Measurements from ENCODE around the gene UBE2Q1. TPM values are rescaled to one million over a fixed set of nuclear protein-coding genes. Genes with fewer than 3 reads are reported as not detected.

Gene UBE2Q1
- total and polyA plus RNA-seq, 10 of the 15 experiments (the other 5 are each of a cell fraction or from before 2014, with no cell fraction given) = 3.9 to 82.6 (median 24.1) TPM

DNA sequence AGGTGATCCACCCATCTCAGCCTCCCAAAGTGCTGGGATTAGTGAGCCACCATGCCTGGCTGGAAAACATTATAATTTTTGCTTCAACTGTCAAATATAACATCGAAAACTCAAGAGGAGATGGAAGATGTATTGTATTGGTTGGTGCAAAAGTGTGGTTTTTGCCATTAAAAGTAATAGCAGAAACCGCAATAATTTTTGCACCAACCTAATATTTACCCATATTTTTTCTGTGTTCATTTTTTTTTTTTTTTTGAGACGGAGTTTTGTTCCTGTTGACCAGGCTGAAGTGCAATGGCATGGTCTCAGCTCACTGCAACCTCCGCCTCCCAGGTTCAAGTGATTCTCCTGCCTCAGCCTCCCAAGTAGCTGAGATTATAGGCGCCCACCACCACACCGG is 29.2 kb downstream of the UBE2Q1 start (continued):
- TF ChIP-seq, protein P1, sequence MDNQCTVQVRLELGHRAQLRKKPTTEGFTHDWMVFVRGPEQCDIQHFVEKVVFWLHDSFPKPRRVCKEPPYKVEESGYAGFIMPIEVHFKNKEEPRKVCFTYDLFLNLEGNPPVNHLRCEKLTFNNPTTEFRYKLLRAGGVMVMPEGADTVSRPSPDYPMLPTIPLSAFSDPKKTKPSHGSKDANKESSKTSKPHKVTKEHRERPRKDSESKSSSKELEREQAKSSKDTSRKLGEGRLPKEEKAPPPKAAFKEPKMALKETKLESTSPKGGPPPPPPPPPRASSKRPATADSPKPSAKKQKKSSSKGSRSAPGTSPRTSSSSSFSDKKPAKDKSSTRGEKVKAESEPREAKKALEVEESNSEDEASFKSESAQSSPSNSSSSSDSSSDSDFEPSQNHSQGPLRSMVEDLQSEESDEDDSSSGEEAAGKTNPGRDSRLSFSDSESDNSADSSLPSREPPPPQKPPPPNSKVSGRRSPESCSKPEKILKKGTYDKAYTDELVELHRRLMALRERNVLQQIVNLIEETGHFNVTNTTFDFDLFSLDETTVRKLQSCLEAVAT (IDR thresholded peaks at IDR 0.05) = no peak
- TF ChIP-seq NFIC (IDR thresholded peaks at IDR 0.05; ENCODE audit: low read depth, low read length) (no peak), ZZZ3 (IDR thresholded peaks at IDR 0.05; ENCODE audit: control insufficient read depth, insufficient read length, low read depth) (no peak), ESRRA (IDR thresholded peaks at IDR 0.05; ENCODE audit: low read length) (no peak), CBX3 (IDR thresholded peaks at IDR 0.05; ENCODE audit: borderline replicate concordance, low read depth) (no peak), ATF7 (IDR thresholded peaks at IDR 0.05; ENCODE audit: low read depth) (no peak), JUNB (IDR thresholded peaks at IDR 0.05) (no peak), MEF2A (IDR thresholded peaks at IDR 0.05; ENCODE audit: insufficient read depth, low read depth, low read length) (no peak), BHLHE40 (IDR thresholded peaks at IDR 0.05; ENCODE audit: borderline replicate concordance in 1 of 2, low read depth in 2 of 2, low read length in 1 of 2) (no peak)
- TF ChIP-seq, protein P2, sequence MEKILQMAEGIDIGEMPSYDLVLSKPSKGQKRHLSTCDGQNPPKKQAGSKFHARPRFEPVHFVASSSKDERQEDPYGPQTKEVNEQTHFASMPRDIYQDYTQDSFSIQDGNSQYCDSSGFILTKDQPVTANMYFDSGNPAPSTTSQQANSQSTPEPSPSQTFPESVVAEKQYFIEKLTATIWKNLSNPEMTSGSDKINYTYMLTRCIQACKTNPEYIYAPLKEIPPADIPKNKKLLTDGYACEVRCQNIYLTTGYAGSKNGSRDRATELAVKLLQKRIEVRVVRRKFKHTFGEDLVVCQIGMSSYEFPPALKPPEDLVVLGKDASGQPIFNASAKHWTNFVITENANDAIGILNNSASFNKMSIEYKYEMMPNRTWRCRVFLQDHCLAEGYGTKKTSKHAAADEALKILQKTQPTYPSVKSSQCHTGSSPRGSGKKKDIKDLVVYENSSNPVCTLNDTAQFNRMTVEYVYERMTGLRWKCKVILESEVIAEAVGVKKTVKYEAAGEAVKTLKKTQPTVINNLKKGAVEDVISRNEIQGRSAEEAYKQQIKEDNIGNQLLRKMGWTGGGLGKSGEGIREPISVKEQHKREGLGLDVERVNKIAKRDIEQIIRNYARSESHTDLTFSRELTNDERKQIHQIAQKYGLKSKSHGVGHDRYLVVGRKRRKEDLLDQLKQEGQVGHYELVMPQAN (conservative IDR thresholded peaks at IDR 0.05) = no peak
- TF ChIP-seq, protein P3, sequence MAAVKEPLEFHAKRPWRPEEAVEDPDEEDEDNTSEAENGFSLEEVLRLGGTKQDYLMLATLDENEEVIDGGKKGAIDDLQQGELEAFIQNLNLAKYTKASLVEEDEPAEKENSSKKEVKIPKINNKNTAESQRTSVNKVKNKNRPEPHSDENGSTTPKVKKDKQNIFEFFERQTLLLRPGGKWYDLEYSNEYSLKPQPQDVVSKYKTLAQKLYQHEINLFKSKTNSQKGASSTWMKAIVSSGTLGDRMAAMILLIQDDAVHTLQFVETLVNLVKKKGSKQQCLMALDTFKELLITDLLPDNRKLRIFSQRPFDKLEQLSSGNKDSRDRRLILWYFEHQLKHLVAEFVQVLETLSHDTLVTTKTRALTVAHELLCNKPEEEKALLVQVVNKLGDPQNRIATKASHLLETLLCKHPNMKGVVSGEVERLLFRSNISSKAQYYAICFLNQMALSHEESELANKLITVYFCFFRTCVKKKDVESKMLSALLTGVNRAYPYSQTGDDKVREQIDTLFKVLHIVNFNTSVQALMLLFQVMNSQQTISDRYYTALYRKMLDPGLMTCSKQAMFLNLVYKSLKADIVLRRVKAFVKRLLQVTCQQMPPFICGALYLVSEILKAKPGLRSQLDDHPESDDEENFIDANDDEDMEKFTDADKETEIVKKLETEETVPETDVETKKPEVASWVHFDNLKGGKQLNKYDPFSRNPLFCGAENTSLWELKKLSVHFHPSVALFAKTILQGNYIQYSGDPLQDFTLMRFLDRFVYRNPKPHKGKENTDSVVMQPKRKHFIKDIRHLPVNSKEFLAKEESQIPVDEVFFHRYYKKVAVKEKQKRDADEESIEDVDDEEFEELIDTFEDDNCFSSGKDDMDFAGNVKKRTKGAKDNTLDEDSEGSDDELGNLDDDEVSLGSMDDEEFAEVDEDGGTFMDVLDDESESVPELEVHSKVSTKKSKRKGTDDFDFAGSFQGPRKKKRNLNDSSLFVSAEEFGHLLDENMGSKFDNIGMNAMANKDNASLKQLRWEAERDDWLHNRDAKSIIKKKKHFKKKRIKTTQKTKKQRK (IDR thresholded peaks at IDR 0.05; ENCODE audit: low read depth, low read length) = no peak
- TF ChIP-seq, protein P4, sequence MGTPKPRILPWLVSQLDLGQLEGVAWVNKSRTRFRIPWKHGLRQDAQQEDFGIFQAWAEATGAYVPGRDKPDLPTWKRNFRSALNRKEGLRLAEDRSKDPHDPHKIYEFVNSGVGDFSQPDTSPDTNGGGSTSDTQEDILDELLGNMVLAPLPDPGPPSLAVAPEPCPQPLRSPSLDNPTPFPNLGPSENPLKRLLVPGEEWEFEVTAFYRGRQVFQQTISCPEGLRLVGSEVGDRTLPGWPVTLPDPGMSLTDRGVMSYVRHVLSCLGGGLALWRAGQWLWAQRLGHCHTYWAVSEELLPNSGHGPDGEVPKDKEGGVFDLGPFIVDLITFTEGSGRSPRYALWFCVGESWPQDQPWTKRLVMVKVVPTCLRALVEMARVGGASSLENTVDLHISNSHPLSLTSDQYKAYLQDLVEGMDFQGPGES (IDR thresholded peaks at IDR 0.05) = no peak

All from GM12878 (cell line).